Skin epidermis (tissue), 12 donors: ENCODE data around the gene KRTAP10-5.
"Not testable (repeated sequence)": the region's sequence is repeated elsewhere in the genome, so short reads cannot be mapped to it uniquely, and the experiment has no call there.

ENCODE experiments used
- H3K27ac ChIP-seq, 21 experiments: fragments of 200-600 bp; sonication (generic) in 11 of 21; one replicate each; pipeline ENCODE4 v1.5.0; 2020; ENCODE audit warnings: mild to moderate bottlenecking in 3 of 21, inconsistent platforms in 2 of 21, moderate library complexity in 2 of 21
- H3K4me3 ChIP-seq, 7 experiments: fragments of 200-600 bp; sonication (generic) in 2 of 7; one replicate each; pipeline ENCODE4 v1.5.0; 2020; ENCODE audit warnings: inconsistent platforms in 2 of 7, mild to moderate bottlenecking in 2 of 7, moderate library complexity in 1 of 7

Gene KRTAP10-5

DNA sequence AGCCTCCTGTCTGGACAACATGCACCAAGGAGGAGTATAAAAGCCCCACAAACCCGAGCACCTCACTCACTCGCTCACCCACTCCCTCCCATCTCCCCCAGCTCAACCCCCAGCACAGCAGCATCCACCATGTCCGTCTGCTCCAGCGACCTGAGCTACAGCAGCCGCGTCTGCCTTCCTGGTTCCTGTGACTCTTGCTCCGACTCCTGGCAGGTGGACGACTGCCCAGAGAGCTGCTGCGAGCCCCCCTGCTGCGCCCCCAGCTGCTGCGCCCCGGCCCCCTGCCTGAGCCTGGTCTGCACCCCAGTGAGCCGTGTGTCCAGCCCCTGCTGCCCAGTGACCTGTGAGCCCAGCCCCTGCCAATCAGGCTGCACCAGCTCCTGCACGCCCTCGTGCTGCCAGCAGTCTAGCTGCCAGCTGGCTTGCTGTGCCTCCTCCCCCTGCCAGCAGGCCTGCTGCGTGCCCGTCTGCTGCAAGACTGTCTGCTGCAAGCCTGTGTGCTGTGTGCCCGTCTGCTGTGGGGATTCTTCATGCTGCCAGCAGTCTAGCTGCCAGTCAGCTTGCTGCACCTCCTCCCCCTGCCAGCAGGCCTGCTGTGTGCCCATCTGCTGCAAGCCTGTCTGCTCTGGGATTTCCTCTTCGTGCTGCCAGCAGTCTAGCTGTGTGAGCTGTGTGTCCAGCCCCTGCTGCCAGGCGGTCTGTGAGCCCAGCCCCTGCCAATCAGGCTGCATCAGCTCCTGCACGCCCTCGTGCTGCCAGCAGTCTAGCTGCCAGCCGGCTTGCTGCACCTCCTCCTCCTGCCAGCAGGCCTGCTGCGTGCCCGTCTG, 6.6 kb downstream of the KRTAP10-5 start, which contains the start of gene KRTAP10-4:
KRTAP10-4 (plus strand) TSS at position 100 of the 827 bp plus-strand sequence; CDS start at position 130, 30 bp downstream.
- not testable (repeated sequence) for H3K4me3 ChIP-seq

DNA sequence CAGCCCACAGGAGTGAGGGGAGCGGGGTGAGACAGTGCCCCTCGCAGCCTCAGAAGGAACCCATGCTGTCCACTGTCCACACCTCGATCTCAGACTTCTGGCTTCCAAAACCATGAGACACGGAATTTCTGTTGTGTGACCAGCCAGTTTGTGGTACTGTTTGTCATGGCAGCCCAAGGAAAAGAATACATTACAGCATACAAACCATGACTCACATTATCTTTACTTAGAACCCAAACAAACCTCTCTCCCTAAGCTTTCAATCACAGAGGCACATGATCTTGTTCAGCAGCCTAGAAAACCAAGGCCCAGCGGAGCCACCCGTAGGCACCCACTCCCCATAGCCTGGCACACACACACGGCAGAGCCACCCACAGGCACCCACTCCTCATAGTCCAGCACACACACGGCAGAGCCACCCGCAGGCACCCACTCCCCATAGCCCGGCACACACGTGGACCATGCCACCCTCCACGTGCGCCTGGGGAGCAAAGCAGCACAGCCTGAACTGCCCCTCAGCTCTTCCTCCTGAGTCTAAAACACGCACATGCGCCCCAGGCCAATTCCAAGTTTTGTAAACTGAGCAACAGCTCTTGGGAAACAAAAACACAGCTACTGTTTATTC, 7.3 kb downstream of the KRTAP10-5 start:
- H3K27ac ChIP-seq: peak overlapping the region in 1 of 21 experiments; percentile 27
- no peak overlapping the region for H3K4me3 ChIP-seq

More for the DNA sequence above, 6.6 kb downstream of the KRTAP10-5 start, which contains the start of gene KRTAP10-4:
- H3K27ac ChIP-seq: peak within 1 kb of the TSS in 1 of 21 experiments; percentile 27

DNA sequence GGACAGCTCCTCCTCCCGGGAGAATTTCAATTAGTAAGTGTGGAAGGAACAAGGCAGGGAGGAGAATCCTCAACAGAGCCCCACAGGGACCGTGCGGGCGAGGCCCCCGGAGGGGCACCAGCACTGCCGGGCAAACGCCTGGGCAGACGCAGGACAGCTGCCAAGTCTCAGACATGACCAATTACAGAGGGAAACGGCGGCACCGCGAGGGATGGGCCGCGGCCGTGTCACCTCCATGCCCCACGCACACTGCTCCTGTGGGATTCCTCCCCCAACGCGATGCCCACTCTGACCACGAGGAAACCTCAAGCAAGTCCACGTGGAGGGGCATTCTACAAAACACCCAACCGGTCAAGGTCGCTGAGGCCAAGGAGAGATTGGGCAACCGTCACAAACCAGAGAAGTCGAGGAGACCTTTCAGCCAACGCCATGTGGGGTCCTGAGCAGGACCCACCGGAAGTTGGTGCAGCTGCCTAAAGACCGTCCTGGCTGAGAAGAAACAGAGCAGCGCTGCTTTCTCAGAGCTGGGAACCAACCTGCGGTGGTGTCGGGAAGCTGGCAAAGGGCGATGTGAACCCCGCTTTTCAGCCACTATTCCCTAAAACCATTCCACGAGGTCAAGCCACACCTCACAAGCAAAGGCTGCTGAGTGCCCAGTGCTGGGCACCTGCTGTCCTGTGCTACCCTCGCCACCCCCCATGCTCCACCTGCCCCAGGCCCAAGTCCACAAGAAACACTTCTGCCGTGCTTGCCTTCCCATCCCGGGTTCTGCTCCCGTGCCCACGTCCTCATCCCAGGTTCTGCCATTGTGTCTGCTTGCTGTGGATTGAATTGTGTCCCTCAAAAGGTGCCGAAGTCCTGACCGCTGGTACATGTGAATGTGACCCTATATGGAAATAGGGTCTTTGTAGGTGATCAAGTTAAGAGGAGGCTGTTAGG, 8.3 kb downstream of the KRTAP10-5 start:
- H3K27ac ChIP-seq: no peak overlapping the region

GRCh38 chr21:44571296-44571695, 9.1 kb downstream of the KRTAP10-5 start:
- Histone ChIP-seq H3K4me3 (no peak overlapping the region), H3K27ac (no peak overlapping the region)

More for the DNA sequence above, 8.3 kb downstream of the KRTAP10-5 start:
- no peak overlapping the region for H3K4me3 ChIP-seq

- H3K4me3 ChIP-seq: no peak overlapping the region
- H3K27ac ChIP-seq: no peak overlapping the region
These were observed 10.4 kb downstream of the KRTAP10-5 start for GRCh38 chr21:44569861-44570517.

DNA sequence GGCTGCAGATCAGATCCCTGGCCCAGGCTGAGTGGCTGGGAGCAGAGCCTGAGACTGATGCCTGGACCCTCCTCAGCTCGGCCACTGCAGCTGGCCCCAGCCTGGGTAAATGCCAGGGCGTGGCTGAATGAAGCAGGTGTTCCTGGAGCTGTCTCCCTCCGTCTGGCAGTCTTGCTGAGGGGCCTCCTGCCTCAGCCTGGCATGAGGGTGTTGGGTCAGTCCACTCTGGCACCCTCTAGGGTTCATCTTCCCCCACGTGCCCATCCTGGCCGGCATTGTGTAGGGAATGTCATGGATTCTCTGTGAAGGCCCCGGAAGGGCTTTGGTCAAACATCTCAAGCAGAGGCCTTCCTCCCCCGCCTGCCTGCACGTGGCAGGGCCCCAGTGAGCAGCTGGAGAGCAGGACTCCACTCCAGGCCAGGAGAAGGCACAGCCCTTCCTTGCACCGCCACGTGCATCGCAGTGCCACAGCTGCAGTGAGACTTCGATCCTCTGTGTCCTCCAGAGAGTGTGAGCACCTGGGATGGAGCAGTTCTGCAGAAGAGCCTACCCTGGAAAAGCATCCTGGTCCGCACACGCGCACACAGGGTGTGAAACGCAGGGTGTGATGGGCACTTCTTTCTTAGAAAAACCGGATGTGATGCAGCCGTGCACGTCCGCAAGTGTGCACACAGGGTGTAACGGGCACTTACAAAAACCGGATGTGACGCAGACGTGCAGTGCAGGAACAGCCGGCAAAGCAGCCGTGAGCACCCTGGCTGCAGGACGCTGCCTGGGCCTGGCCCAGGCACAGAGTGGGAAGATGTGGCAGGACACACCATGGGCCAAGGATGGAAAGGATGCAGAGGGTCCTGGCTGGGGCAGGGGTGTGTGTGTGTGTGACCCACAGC, 11.5 kb downstream of the KRTAP10-5 start:
- Histone ChIP-seq H3K27ac (no peak overlapping the region), H3K4me3 (no peak overlapping the region)

- H3K27ac ChIP-seq: no peak overlapping the region
- H3K4me3 ChIP-seq: no peak overlapping the region
These were observed 12.1 kb downstream of the KRTAP10-5 start for GRCh38 chr21:44568261-44568660.

DNA sequence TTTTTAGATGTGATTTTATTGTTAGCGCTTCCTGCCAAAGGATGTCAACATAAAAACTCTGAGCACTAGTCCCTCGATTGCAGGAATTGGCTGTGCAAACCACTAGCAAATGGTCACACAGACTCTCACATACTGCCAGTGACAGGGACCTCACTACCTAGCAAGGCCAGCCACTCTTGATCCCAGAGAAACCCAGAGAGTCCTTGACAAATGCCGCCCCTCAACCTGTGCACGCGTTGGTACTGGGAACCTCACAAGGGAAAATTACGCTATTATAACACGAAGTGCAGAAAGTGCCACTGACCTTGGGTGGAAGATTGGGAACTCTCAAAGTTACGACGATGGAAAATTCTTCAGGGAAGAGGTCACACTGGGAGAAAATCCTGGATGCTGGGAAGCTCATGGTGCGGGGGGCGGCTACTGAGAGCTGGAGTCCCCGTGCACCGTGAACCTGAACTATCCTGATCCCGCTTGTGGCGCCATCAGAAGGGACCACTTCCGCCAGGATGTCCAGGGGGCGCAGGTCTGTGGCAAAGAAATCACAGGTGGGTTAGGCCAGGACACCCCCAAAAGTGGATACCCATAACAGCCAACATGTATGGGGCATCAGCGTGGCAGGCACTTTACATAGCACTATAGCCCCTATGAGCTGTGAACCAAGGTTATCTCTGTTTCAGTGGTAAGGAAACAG, 12.8 kb downstream of the KRTAP10-5 start:
- Histone ChIP-seq H3K27ac (no peak overlapping the region), H3K4me3 (no peak overlapping the region)

- Histone ChIP-seq H3K27ac (no peak overlapping the region), H3K4me3 (no peak overlapping the region)
These were observed 14.0 kb downstream of the KRTAP10-5 start for GRCh38 chr21:44566403-44566802.

DNA sequence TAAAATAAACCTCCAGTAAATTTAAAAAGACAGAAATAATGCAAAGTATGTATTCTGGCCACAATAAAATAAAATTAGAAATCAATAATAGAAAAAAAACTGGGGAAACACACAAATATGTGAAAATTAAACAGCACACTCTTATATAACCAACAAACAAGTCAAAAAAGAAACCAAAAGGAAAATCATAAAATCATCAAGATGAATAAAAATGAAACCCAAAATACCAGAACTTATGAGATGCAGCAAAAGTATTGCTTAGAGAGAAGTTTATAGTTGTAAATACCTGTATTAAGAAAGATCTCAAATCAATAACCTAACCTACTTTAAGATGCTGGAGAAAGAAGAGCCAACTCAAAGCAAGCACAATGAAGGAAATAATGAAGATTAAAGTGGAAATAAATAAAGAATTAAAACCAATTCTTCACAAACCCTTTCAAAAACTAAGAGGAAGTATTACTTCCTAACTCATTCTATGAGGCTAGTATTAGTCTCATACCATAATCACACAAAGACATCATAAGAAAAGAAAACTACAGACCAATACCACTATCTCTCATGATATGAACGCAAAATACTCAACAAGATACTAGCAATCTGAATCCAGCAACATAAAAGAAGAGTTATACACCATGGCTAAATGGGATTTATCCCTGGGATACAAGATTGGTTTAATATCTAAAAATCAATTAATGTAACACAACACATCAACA, 15.4 kb downstream of the KRTAP10-5 start:
- H3K27ac ChIP-seq: peak overlapping the region in 2 of 21 experiments; percentile 6 to 59
- no peak overlapping the region for H3K4me3 ChIP-seq

DNA sequence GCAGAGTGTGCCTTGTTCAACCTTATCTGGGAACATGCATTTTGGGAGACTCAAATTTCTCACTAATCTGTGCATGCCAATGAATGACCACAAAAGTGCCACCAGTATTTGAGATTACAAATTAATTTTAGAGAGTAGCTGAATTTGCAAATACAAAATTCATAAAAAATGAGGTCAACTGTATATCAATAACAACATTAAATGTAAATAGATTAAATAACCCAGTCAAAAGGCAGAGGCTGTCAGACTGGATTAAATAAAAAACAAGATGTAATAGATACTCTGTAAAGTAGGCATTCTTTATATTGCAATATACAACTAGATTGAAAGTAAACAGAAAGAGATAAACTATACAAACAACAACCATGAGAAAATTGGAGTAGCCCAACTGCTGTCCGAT, 16.3 kb downstream of the KRTAP10-5 start:
- no peak overlapping the region for H3K4me3 ChIP-seq
- H3K27ac ChIP-seq: peak overlapping the region in 1 of 21 experiments; percentile 59

- H3K4me3 ChIP-seq: no peak within 1 kb of the TSS
- H3K27ac ChIP-seq: no peak within 1 kb of the TSS
These were observed 21.7 kb downstream of the KRTAP10-5 start, which contains the start of gene KRTAP10-3 for GRCh38 chr21:44558695-44559094. TSS of gene KRTAP10-3 (minus strand) at chr21:44558795. CDS start at chr21:44558715, 80 bp downstream.

DNA sequence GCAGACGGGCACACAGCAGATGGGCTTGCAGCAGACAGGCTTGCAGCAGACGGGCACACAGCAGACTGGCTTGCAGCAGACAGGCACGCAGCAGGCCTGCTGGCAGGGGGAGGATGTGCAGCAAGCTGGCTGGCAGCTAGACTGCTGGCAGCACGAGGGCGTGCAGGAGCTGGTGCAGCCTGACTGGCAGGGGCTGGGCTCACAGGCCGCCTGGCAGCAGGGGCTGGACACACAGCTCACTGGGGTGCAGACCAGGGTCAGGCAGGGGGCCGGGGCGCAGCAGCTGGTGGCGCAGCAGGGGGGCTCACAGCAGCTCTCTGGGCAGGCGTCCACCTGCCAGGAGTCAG, 22.1 kb downstream of the KRTAP10-5 start:
- H3K4me3 ChIP-seq, H3K27ac ChIP-seq: not testable (repeated sequence)

DNA sequence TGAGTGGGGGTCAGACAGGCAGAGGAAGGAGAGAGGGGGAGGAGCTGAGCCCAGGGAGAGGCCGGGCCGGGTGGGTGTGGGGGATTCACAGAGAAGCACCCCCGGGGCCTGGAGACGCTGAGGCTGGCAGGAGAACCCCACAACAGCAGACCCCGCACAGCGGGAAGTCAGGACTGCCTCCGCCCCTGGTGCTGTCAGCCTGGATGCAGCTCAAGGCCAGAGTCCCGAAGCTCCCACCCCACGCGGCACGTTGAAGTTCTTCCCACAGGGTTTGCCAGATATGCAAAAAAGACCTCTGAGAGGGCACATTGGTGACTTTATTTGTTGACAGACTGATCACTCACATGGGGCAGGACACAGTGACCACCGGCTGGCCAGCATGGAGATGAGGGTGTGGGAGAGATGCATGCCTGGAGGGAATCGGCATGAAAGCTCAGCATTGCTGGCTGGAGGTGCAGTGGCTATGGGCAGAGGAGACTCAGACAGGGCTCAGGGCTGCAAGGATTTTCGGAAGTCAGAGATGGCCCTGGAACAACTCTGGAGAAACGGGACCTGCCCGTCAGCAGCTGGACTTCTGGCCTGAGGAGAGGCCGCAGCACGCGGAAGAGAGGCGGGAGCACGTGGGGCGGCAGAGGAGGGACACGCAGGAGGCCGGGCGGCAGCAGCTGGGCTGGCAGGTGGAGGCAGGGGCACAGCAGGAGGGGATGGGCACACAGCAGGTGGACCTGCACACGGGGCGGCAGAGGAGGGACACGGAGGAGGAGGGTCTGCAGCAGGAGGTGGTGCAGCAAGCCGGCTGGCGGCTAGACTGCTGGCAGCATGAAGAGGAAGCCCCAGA, 22.7 kb downstream of the KRTAP10-5 start:
- H3K27ac ChIP-seq: no peak overlapping the region
- no peak overlapping the region for H3K4me3 ChIP-seq

- Histone ChIP-seq H3K27ac (no peak overlapping the region), H3K4me3 (no peak overlapping the region)
These were observed 23.5 kb downstream of the KRTAP10-5 start for GRCh38 chr21:44556879-44557278.

DNA sequence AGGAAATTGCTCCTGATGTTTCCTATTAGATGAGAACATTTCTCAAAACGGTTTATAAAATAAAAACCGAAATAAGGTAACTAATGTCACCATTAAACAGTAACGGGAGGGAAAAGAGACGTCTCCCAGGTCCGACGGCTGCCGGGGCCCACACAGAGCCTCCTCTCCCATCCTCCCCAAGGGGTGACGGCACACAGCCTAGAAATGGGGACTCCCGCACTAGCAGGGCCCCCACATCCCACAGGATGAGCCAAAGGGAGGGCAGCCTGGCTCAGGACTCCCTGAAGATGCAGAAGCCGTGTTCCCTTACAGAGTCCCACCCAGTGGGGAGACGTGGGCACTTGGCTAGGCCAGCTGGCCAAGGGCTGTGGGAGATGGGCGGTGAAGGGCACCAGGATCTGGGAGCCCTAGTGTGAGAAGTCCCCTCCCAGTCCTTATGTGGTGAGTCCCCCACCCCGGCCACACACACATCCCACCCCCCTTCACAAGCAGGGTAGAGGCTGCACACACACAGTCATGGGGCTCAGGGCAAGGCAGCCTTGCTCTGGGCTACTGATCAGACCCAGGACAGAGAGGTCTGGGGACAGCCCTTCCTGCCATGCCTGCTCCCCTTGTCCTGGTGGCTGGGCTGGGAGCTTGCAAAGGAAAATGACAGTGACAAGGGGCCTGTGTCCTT, 25.1 kb downstream of the KRTAP10-5 start:
- Histone ChIP-seq H3K4me3 (no peak overlapping the region), H3K27ac (no peak overlapping the region)
